Ovary (tissue), 9 donors: ENCODE data around the gene HUNK. TPM values are rescaled to one million over a fixed set of nuclear protein-coding genes. Genes with fewer than 3 reads are reported as not detected.

ENCODE experiments used
- DNase-seq, 5 donors: peaks; one replicate each; pipeline ENCODE4 v3.0.0-alpha.2; 2019 to 2020
- H3K27ac ChIP-seq, 2 donors: fragments of 200-600 bp; one replicate each; pipeline versions ENCODE4 v1.5.1 to v1.8.0; 2019 to 2022
- H3K27me3 ChIP-seq: fragments of 200-600 bp; one replicate; pipeline ENCODE4 v1.8.0; 2022
- H3K36me3 ChIP-seq: fragments of 200-600 bp; sonication (generic); one replicate; pipeline ENCODE4 v1.5.1; 2019
- H3K4me1 ChIP-seq: one replicate; pipeline ENCODE4 v1.8.1; 2013; ENCODE audit warnings: mild to moderate bottlenecking, moderate library complexity; ENCODE audit not compliant: insufficient read depth
- H3K4me3 ChIP-seq: fragments of 200-600 bp; sonication (generic); one replicate; pipeline ENCODE4 v1.5.1; 2017
- H3K9me3 ChIP-seq, 2 donors: fragments of 200-600 bp in 1 of 2; sonication (generic) in 1 of 2; one replicate each; pipeline versions ENCODE4 v1.5.1 to v1.8.1; 2013 to 2019; ENCODE audit warnings: mild to moderate bottlenecking in 1 of 2, moderate library complexity in 1 of 2
- CTCF ChIP-seq, 3 donors: fragments of 450-650 bp in 2 of 3; fragments of 200-600 bp in 1 of 3; IDR thresholded peaks; one replicate each; pipeline versions ENCODE4 v1.5.1 to v1.8.0; 2016 to 2022; ENCODE audit warnings: antibody characterized with exemption in 3 of 3, mild to moderate bottlenecking in 1 of 3
- EP300 ChIP-seq: sonication (generic); formaldehyde crosslinking; IDR thresholded peaks from one replicate; pipeline ENCODE4 v1.6.1; 2017; ENCODE audit warnings: antibody characterized with exemption
- POLR2A ChIP-seq: fragments of 450-650 bp; IDR thresholded peaks from one replicate; pipeline ENCODE4 v1.6.1; 2017; ENCODE audit warnings: antibody characterized with exemption, mild to moderate bottlenecking, moderate library complexity
- WGBS, 3 donors: extraction: QIAGEN DNeasy Blood & Tissue Kit in 1 of 3; methylation state at CpG; one replicate each; pipeline versions ENCODE4 v1.1.5 to v1.1.7; 2013 to 2017; 5-methylcytosine and 5-hydroxymethylcytosine counted together
- intact Hi-C, 4 donors: fragments of 100-400 bp; cut with DNase I; formaldehyde crosslinking; loops; one replicate each; pipeline versions ENCODE4 v1.11.0 to v1.15.1; 2022 to 2023
- polyA plus RNA-seq, 2 donors: library from polyadenylated mRNA; stranded (reverse); fragments of 200-250 nt in 1 of 2; fragments of 350-450 nt in 1 of 2; fragmentation: Illumina TruSeq in 1 of 2; extraction: RNeasy Lipid Tissue Mini Kit (QIAGEN cat#74804) in 1 of 2; gene quantifications; one replicate each; pipeline ENCODE4 v1.2.3, GENCODE V29; 2013 to 2014
- total RNA-seq, 7 donors: library from RNA; depleted of rRNA in 2 of 7; stranded (reverse); fragments of >200 nt in 2 of 7; fragmentation: NEBNext Ultra II Directional in 3 of 7; extraction: Animal tissue kit (Norgen Biotek cat#: 25700) in 3 of 7; gene quantifications; one replicate each; pipeline versions ENCODE4 v1.1.0 to v1.2.4, GENCODE V29; 2016 to 2023
- donor health status: DM: no; HTN: no; CAD: no; lungs with moderate emphysema.
- donor health status: DM: no; HTN: no; CAD: no.
- donor health status: Bipolar disorder and iron deficiency.
- donor health status: DM: yes; HTN: yes; CAD: no.
- donor health status: DM: no; HTN: no; CAD: no.
- donor health status: DM: yes; HTN: yes; CAD: no.

Gene HUNK
- total and polyA plus RNA-seq, 9 donors = under 0.01 to 4.9 (median 1.6) TPM

GRCh38 chr21:31900121-31900895, 27.5 kb downstream of the HUNK start:
- intact Hi-C loops = no loop called here
- no peak for DNase-seq
- H3K4me3 ChIP-seq = no peak overlapping the region
- H3K27ac ChIP-seq = no peak overlapping the region
- no peak for TF ChIP-seq CTCF (IDR thresholded peaks at IDR 0.05)
- TF ChIP-seq POLR2A = no peak
- no peak for TF ChIP-seq EP300
- no peaks in the 10 kb centered on the region for H3K36me3 ChIP-seq
- H3K9me3 ChIP-seq = no peaks in the 10 kb centered on the region
- no peaks in the 10 kb centered on the region for H3K27me3 ChIP-seq
- peaks cover under 1% of the 10 kb centered on the region for H3K4me1 ChIP-seq
- 90 to 92% (median 92%) methylated on average over 15 of the region's 15 CpGs for WGBS, 3 donors

GRCh38 chr21:31901315-31901714, 28.5 kb downstream of the HUNK start:
- Histone ChIP-seq H3K27me3 (no peaks in the 10 kb centered on the region), H3K4me3 (no peak overlapping the region), H3K4me1 (peaks cover 6% of the 10 kb centered on the region), H3K36me3 (no peaks in the 10 kb centered on the region), H3K27ac (no peak overlapping the region), H3K9me3 (no peaks in the 10 kb centered on the region)
- intact Hi-C loops = no loop called here
- WGBS, 3 donors = 93 to 100% (median 98%) methylated on average over 2 of the region's 2 CpGs
- DNase-seq = no peak
- TF ChIP-seq EP300 (no peak), CTCF (IDR thresholded peaks at IDR 0.05) (no peak)

GRCh38 chr21:31902438-31902837, 29.6 kb downstream of the HUNK start:
- WGBS, 3 donors = 97 to 99% (median 97%) methylated on average over 6 of the region's 6 CpGs
- Histone ChIP-seq H3K27ac (no peak overlapping the region), H3K36me3 (no peaks in the 10 kb centered on the region), H3K27me3 (no peaks in the 10 kb centered on the region), H3K4me1 (peaks cover 8% of the 10 kb centered on the region), H3K9me3 (no peaks in the 10 kb centered on the region), H3K4me3 (no peak overlapping the region)
- intact Hi-C loops = no loop called here
- DNase-seq = no peak
- TF ChIP-seq CTCF (IDR thresholded peaks at IDR 0.05) (no peak), POLR2A (no peak), EP300 (no peak)

- Histone ChIP-seq H3K9me3 (no peaks in the 10 kb centered on the region), H3K27ac (no peak overlapping the region), H3K4me1 (peaks cover 16% of the 10 kb centered on the region), H3K27me3 (no peaks in the 10 kb centered on the region), H3K36me3 (no peaks in the 10 kb centered on the region), H3K4me3 (no peak overlapping the region)
- no peak for DNase-seq
- WGBS, 3 donors = 94 to 96% (median 96%) methylated on average over 3 of the region's 3 CpGs
- intact Hi-C loops = no loop called here
- TF ChIP-seq POLR2A (no peak), EP300 (no peak), CTCF (IDR thresholded peaks at IDR 0.05) (no peak)
These were observed 31.1 kb downstream of the HUNK start for GRCh38 chr21:31903896-31904295.
